DMS114 treated with DMSO at 0.1 percent for 48 hours (cell line): ENCODE results near the gene RBFOX2.
A peak's percentile ranks its signal among the peaks of the same experiment; 100 is the strongest.

Experiments
- DNase-seq: peaks from one replicate; lab custom pipeline; 2025; ENCODE audit not compliant: unreplicated experiment; lab: John Stamatoyannopoulos, UW

Gene RBFOX2

DNA sequence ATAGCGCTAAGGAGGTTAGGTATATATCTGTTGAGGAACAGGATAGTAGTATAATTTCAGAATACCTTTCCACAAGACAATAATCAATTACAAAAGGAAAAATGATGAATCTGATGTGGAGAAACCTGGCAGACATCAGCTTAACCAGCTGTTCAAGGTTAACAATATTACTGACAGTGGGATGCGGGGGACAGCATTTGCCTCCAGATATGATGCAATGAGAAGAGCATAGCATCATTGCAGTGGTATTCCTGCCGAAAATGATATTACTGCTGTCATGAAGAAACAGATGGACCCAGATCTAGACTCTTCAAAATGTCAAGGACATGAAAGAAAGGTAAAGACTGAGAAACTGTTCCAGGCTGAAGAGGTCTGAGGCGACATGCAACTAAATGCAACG lies 49.7 kb downstream of the RBFOX2 start:
- DNase-seq, result no peak

DNA sequence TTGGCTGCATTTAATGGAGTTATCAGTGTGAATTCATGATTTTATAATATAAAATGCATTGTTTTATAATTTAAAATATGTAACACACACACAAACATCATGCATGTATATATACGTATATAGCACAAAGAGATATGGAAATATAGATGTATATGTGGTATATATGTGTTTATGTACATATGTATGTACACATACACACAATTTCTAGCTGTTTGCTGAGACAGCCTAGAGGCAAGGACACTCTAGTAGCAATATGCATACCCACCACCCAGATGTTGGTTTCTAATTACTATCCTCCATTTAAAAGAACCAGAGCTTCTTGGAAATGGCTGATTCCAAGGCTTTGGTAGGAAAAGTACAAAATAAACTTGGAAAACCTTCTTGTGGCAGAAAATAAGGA lies 50.4 kb downstream of the RBFOX2 start:
- no peak for DNase-seq

DNA sequence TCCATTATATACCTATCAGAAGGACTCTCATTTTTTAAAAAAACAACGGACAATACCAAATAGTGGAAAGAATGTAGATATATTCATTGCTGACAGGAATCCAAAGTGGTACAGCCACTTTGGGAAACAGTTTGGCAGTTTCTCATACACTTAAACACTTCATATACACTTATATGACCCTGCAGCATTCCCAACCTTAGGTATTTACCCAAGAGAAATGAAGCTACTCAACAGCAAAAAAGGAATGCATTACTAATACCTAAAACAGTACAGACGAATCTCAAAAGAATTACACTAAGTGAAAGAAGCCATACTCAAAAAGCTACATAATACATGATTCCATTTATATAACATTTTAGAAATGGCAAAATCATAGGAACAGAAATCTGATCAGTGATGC lies 51.5 kb downstream of the RBFOX2 start:
- no peak for DNase-seq

DNA sequence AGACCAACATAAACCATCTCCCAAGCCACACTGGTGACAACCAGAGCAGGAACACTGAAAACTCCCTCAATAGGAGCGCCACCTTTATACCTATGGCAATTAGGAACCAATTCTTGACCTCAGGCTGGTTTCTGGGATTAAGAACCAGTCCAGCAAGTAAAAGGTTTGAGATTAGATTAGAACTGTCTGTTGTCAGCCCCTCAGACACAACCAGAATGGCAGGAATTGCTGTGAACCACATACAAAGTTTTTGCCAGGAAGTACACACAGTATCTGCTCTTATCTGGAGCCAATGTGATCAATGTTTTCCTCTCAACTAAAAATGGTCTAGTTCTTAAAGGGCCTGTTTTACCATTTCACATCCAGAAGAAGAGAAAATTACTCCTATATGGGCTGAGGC lies 55.2 kb downstream of the RBFOX2 start:
- DNase-seq, result no peak

DNA sequence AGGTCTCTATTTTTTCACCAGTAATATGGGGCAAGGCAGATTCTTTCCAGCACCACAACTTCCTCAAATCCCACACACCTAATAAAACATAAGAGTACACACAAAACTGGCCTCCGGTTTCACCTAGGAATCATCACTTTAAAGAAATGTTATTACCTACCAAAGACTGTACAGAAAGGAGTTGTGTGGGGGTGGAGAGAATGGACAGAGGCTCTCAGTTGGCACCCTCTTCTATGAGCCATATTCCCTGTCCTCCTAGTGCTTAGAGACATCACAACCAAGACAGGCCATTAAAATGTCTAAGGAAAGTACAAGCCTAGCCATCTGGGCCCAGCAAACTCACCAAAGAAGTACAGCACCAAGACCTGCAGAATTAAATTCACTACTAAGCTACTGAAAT lies 56.1 kb downstream of the RBFOX2 start:
- DNase-seq, result no peak

DNA sequence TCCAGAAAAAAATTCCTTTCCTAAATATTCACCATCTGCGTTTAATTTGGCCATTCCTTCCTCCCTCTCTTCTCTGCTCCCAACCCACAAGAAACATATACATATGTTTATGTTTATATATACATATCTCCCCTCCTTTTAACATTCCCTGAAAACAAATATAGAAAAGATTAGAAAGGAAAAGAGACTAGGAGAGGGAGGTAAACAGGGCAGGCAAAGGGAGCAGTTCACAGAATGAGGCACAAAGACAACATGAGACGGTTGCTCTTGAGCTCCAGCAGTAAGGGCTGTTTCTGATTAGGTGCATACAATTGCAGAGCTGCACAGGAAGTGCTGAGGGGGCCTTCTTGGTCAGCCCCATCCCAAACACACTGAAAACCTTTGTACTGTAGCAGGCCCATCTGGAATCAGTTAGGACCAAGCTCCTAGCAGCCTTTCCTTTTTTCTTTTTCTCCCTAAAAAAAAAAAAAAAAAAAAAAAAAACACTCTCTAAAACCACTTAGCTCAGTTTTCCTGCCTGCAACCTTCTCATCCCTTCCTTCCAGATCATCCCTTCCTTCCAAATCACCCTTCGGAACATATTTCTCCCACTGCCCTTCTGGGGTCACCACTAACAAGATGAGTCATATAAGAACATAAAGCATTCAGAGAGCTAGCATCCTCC lies 57.0 kb downstream of the RBFOX2 start:
- DNase-seq, result peak; percentile 81

DNA sequence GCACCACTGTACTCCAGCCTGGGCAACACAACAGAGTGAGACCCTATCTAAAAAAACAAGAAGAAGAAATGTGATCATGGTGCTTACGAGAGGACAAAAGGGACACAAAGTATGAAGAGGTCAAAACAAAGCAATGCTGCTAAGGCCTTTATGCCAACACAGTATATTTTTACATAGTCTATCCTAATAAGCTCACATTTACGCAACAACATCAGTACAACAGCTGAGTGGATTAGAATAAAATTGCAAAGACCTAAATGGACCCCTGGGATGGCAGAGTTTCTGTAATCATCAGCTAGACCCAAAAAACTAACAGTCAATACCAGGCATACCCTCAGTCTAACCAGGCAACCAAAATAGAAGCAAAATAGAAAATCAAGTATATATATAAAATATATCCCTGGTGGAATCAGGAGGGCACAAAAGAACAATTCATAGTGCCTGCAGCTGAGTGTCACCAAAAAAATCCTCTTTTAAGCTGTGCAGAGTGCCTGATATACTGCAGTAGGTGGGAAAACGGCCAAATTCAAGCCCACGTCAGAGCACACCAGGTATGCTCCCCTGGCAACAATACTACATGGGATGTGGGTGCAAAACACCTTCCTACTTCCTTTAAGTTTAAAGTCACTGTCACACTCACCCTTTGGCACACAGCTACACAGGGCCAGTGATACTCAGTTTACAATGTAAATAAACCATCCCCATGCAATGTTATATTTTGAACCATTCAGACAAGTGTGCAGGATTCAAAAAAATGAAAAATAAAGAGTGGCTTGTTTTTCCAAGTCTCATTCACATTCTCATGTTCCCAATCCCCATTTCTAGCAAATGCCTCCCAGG lies 57.8 kb downstream of the RBFOX2 start:
- DNase-seq, result peak; percentile 10

DNA sequence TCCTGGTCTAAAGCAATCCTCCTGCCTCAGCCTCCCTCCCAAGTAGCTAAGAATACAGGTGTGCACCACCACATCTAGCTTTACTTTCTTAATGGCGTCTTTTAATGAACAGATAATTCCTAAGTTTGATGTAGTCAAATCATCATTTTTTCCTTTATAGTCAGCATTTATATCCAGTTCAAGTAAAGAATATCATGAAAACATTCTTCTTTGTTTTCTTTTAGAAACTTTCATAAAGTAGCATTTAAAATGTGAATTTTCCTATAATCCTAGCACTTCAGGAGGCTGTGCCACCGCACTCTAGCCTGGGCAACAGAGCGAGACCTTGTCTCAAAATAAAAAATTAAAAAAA lies 61.6 kb downstream of the RBFOX2 start:
- DNase-seq, result no peak

DNA sequence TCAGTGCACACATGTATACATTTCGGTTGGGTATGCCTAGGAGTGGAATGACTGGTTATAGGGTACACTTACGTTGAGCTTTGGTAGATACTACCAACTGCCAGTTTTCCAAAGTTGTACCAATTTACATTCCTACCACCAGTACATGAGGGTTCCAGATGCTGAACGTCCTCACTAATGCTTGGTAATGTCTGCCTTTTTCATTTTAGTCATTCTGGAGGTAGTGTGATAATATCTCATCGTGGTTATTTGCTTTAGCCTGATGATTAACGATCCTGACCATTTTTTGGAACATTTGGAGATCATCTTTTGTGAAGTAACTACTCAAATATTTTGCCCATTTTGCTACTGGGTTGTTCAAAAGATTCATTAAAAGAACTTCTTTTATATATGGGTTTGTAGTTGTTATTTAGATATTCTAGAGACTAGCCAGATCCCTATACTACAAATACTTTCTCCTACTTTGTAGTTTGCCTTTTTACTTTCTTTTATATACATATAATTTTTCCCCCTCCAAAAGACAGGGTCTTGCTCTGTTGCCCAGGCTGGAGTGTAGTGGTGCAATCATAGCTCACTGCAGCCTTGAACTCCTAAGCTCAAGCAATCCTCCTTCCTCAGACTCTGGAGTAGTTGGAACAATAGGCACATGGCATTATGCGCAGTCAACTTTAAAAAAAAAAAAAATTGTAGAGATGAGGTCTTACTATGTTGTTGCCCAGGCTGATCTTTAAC lies 62.1 kb downstream of the RBFOX2 start:
- DNase-seq, result no peak

DNA sequence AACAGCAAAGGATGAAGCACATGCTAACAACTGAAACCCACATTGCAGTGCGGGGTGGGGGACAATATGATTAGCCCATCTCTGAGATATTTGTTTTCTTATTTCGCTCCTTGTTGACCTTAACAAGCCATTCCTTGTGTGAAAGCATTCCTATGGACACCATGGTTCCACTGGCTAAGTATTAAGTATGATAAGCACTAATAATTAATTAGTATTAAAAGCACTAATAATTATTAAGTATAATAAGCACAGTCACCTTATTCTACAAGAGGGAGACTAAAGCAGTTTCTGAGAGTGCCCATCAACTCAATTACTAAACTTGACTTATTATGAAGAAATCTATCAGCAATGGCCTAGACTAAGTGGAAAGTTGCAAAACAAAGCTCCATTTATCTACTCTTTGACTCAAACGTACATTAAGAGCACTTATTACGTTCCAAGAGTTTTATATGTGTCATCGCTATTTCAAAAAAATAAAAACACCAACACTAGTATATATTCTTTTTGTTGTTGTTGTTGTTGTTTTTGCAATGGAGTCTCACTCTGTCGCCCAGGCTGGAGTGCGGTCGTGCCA lies 65.3 kb downstream of the RBFOX2 start:
- DNase-seq, result no peak

DNA sequence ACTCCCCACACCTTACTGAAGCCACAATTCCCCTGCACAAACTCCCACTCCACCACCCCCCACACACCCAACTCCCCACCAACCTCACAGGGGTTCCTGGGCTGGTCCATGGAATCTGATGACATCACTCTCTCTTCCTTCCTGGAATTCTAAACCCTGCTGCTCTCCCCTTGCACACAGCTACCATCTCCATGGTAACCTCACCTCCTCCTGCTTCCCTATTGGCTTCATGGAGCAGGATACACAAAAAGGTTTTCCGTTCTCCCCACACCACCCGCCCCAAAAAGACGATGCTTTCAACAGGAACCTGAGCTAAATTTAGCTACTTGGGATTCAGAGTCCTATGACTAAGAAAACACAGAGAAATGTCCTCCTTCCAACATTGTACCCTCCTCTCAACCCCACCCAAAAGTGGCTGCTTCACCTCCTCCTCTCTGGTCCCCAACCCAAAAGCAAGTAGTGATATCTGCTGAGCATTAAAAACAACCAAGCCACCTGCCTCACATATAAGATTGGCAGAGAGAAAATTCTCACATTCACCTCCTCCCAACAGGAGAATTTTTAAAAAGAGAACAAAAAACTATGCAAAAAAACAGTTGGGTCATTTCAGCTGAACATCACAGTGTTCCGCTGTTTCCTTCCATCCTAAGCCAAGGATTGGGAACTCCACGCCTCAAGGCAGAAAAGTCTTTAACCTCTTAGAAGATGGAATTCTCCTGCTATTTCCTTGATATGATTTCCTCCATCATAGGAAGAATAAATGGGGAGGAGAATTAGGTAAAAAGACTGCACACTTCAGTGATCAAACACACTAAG lies 66.9 kb downstream of the RBFOX2 start:
- no peak for DNase-seq

DNA sequence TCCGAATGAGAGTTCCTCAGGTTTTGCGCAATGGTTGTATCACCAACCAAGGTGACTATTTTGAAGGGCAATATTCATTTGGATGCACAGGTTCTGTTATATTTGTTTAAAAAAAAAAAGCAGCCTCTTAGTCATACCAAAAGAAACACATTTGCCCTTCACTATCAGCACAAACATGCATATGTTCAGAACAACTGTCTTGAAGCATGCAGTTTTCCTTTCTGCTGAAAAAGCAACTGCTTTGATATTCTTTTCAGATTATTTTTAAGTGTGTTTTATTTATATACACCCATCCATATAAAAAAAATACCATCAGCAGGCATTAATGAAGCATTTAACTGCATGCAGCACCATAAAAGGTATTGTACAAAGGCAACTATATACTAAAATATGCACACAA lies 67.8 kb downstream of the RBFOX2 start:
- DNase-seq, result no peak

DNA sequence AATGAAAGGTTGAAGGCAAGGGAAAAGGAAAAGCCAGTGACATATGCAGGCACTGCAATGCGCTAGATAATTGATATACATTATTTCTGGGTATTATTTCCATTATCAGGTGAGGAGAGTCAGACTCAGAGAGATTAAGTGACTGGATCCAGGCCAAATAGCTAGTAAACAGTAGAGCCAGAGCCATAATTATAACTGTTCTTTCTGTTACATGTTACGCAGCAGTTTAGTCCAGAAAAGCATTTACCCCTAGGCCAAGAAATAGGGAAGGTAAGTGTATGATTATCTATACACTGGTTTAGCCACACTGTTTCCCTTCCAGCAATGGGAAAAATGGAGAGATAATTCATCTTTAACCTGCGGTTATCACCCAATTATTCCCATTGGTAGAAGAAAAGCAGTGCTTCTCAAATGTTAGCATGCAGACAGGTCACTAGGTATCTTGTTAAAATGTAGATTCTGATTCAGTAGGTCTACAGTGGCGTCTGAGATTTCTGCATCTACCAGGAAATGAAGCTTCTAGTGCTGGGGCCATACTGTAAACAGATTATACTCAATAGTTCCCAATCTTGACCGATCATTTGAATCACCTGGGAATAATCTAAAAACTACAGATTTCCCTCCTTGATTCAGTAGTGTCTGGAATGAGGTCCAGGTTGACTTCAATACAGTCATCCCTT lies 69.4 kb downstream of the RBFOX2 start:
- no peak for DNase-seq

DNA sequence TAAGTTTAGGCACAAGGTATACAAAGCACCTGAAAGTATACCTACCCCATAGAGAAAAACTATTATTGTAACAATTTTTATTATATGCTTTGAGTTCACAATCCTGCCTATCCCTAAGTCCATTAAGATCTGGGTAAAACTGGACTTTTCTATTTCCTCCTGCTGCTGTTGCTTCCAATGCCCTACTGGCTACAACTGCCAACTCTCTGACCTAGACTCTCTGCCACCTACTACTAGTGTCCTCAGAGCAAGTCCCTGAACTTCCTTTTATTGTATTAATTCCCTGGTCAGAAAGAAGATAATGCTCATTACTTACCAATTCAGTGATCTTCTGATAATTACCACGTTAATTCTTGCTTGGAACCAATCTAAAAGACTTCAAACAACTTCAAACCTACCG lies 70.3 kb downstream of the RBFOX2 start:
- no peak for DNase-seq

DNA sequence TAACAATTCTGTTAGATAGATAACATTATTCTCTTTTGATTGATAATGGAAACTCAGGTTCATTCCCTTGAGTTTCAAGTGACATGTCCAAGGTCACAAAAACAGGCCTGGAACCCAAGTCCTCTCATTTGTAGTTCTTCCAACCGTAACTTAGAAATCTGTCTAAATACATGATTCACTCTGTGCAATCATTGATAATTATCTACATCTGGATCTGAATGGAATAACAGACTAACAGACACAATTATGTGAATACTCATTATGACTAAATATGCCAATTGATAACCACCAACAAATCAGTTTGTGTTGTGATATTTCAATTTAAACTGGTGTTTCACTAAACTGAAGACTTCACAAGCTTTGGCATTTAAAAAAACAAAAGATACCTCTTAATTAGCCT lies 71.0 kb downstream of the RBFOX2 start:
- no peak for DNase-seq

DNA sequence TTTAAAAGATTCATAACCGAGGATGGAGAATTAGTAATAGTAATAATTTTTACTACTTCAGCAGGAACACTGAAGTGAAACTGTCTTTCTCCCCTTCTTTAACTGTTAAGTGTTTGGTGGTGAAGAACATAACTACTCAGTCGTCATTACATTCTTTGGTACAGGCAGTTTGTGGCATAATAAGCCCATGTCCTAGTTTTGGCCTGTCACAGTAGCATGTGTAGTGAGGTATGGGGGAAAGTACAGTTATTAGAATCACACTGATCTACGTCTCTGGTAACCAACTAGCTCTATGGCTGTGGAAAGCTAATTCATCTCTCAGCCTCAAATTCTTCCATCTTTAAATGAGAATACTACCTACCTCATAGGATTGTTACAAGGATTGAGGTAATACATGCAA lies 71.8 kb downstream of the RBFOX2 start:
- no peak for DNase-seq

DNA sequence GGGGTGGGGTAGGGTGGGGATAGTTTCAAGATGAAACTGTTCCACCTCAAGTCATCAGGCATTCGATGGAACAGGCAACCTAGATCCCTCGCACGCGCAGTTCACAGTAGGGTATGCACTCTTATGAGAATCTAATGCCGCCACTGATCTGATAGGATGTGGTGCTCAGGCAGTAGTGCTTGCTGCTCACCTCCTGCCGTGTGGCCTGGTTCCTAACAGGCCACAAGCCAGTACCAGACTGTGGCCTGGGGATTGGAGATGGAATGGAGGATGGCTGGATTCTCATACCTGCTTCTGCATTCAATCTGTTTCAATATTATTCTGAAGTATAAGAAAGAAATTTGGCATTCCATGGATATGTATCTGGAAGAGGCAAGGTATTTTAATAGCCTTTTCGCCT lies 73.1 kb downstream of the RBFOX2 start:
- DNase-seq, result no peak

DNA sequence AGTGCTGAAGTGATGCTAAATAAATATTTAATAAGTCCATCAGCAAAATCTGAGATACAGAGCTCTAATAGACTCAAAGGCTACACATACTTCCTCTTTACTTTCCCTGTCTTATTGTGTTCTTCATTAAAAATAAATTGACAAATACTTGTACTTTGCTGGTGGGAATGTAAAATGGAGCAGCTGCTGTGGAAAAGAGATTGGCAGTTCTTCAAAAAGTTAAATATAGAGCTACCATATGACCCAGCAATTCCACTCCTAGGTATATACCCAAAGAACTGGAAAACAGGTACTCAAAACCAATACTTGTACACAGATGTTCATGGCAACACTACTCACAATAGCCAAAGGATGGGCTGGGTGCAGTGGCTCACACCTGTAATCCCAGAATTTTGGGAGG lies 76.0 kb downstream of the RBFOX2 start:
- DNase-seq, result no peak

DNA sequence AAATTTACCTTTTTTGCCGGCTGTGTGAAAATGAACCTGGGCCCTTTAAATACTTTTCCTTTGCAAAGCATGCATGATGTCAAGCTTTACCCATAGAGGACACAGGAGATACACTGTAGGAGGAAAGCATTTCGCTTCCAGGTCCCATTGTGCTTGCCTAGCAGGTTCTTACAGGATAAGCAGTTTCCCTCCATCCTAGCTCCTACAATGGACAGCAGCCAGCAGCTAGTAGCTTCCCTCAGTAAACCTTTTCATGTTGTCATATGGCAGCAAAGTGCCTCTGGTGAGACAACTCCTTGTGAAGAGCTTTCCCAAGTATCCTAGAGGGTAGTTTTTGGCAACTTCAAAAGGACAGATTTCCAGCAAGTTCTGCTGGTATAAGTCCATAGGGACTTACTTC lies 78.4 kb downstream of the RBFOX2 start:
- no peak for DNase-seq

DNA sequence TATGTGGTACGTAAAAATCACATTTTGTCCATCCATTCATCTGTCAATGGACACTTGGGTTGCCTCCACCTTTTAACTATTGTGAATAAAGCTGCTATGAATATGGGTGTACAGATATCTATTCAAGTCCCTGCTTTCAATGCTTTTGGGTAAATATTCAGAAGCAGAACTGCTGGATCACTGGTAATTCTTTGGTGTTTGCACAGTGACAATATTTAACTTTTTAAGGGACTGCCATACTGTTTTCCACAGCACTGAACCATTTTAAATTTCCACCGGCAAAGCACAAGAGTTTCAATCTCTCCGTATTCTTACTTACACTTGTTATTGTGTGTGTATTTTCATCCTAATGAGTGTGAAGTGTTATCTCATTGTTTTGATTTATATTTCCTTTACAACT lies 79.4 kb downstream of the RBFOX2 start:
- DNase-seq, result no peak
